HG03139 (cell line): ENCODE results near the gene STK4.
"Not testable (repeated sequence)": the region's sequence is repeated elsewhere in the genome, so short reads cannot be mapped to it uniquely, and the experiment has no call there.

ENCODE experiments used
- ATAC-seq: cut with Tn5 transposase; IDR thresholded peaks from one replicate; pipeline ENCODE4 v1.9.1; 2021; ENCODE audit not compliant: unreplicated experiment

STK4 gene

DNA sequence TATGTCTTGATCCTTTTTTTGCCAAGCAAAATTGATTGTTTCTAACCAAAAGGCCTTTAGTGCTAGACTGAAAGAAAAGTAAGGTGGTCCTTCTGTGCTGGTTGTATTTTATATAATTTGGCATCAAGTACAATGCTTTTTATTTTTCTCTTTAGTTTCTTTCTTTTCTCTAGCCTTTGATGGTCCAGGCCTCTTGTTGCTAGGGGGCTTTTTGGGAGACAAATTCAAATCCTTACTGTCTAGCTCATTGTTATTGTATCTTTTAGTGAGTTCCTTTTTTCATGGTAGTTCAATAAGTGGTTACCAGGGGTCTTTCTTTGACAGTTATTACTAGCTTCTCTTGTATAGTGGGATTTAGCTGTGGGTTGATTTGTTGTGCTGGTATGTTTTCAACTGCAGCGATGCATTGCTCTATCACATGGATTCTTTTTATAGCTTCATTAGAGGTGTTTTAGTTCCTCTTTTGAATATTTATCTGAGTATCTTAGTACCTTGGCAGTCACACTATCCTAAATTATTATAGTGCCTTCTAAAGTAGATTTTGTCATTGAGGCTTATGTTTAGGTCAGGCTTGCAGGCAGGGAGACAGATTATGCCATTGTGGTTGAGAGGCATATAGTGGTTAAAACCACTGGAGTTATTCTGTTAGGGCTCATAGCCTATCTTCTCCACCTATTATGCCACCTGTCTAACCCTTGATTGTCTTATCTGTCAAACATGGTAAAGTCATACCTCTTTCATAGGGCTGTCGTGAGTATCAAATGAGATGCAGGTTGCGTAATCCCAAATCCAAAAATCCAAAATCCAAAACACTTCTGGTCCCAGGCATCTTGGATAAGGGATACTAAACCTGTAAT lies 85.1 kb downstream of the STK4 start:
- no peak for ATAC-seq

- ATAC-seq, result no peak
These were observed 86.6 kb downstream of the STK4 start for GRCh38 chr20:45052698-45053429.

GRCh38 chr20:45053430-45054351 lies 87.4 kb downstream of the STK4 start:
- no peak for ATAC-seq

GRCh38 chr20:45055056-45055455 lies 88.7 kb downstream of the STK4 start:
- no peak for ATAC-seq

DNA sequence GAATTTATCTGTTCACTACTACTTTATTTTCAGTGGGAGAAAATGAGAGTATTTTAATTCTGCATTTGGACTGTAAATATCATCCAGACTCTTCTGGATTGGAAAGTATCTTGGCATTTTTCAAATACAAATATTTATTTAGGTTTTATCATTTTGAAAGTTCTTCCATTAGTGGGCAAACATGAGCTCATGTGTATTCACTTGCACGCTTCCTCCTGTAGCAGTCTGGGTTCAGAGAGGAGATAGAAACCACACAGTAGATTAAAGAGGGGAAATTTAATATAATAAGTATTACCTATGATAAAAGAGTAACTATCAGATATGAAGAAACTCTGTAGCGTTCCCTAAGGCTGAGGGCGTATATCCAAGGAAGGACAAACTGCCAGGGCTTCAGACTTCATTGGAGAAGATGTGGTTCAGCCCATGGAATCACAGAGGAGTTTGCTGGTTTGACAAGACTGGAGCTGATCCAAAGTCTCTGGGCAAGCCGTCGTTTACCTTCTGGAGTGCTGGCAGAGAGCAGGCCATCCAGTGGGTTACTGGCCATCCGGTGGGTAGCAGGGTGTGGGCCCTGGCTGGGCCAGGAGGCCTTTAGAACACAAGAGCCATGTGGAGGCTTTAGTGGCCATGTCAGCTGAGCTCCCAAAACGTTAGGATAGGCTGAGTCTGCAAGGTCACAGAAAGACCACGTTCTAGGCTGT lies 90.3 kb downstream of the STK4 start:
- no peak for ATAC-seq

GRCh38 chr20:45058168-45058850 lies 92.0 kb downstream of the STK4 start:
- ATAC-seq, result no peak

GRCh38 chr20:45059022-45059728 lies 92.9 kb downstream of the STK4 start:
- ATAC-seq, result no peak

DNA sequence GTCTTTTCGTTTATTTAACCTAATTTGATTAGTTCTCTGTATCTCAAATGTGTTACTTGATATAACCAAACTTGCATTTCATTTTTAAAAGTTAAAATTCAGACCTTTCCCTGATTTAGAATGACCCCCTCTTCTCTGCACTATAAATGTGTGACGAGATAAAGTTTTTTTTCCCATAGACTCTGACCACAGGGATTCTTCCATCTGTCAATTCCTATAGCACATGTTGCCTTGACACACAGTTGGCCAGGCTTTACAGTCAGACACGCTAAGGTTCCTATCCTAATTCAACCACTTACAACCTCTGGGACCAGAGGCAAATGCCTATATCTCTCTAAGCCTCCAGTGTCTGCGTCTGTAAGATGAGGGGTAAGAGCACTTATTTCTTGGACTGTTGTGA lies 94.0 kb downstream of the STK4 start:
- no peak for ATAC-seq

DNA sequence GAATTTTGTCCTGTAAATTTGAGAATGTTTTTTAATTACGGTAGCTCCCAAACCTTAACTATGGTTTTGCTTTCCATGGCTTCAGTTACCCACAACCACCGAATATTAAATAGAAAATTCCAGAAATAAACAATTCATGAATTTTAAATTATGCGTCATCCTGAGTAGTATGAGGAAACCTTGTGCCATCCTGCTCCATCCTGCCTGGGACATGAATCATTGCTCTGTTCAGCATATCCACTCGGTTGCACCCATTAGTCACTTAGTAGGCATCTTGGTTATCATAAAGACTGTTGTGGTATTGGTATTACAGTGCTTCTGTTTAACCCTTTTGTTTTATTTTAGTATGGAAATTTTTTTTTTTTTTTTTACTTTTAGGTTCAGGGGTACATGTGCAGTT lies 94.9 kb downstream of the STK4 start:
- no peak for ATAC-seq

GRCh38 chr20:45063107-45063506 lies 96.8 kb downstream of the STK4 start:
- ATAC-seq, result not testable (repeated sequence)

- ATAC-seq, result no peak
These were observed 98.5 kb downstream of the STK4 start for GRCh38 chr20:45064812-45065211.

- no peak for ATAC-seq
These were observed 100.1 kb downstream of the STK4 start for GRCh38 chr20:45066372-45066771.

DNA sequence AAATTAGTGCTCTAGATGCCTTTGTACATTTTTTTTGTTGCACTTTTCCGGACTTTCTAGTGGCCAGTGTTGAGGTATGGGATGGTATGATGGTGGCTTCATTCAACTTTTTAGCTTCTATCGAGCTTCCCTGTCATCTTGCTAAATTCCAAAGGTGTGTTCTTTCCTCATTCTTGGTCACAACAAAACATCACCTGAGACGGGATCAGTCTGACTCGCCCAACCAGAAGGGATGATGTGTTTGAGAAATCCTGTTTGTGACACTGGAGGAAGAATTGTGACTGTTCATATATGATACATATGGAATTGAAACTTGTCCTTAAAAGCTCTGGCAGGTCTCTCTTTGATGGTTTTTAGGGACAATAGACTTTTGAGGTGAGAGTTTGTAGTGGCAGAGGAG lies 100.8 kb downstream of the STK4 start:
- no peak for ATAC-seq

DNA sequence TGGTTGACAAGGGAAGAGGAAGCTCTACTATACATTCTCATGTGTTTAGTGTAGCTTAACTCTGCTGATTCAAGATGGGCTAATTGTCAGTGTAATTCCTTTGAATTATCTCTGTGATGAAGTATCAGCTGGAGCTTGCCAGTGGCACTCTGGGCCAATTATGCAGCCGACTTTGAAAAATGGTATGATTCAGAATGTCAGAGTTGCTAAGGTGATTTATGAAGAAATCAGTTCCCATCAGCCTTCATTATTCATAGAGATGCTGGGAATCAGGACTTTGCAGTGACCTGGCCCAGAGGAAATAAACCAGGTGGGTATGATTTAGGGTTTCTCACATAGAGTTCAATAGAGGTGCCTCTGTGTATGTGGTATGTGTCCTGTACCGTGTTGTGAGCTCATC lies 101.2 kb downstream of the STK4 start:
- ATAC-seq, result no peak

- ATAC-seq, result no peak
These were observed 102.9 kb downstream of the STK4 start for GRCh38 chr20:45069261-45069660.

- ATAC-seq, result no peak
These were observed 104.8 kb downstream of the STK4 start for GRCh38 chr20:45070932-45071632.

DNA sequence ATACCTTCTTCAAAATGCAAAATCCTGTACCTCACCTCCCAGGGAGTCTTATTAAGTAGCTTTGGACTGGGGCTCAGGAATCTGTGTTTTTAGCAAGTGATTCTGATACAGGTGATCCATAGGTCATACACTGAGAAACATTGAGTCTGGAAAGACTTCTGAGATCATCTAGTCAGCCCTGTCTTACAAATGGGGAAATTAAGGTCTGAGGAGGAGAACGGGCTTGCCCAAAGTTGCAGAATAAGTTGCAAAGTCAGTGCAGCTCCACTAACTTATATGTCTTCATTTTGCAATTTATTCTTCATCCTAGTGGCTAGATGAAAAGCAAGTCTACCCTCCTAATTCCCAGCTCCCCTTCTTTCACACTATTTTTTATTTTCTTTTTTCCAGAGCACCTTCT lies 105.8 kb downstream of the STK4 start:
- ATAC-seq, result no peak

- no peak for ATAC-seq
These were observed 106.9 kb downstream of the STK4 start for GRCh38 chr20:45073221-45073620.

DNA sequence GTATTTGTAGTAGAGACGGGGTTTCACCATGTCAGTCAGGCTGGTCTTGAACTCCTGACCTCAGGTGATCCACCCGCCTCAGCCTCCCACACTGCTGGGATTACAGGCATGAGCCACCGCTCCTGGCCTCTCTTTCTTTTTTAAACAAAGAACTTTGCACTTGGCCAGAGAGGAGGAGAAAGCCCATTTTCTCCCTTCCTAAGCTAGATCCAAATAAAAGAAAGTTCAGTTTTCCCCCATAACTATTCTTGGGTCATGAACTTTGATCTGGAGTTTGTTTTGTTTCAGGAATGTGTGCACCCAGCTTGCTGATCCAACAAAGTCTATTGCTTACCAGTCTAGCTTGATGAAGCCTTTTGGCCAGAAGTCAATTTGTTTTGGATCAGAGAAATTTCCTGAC lies 111.2 kb downstream of the STK4 start:
- no peak for ATAC-seq
